ENCODE measurements around the gene MLST8.

GRCh38 chr16:2243781-2244180 is 38.5 kb downstream of the MLST8 start:
- TF ChIP-seq, protein P1, sequence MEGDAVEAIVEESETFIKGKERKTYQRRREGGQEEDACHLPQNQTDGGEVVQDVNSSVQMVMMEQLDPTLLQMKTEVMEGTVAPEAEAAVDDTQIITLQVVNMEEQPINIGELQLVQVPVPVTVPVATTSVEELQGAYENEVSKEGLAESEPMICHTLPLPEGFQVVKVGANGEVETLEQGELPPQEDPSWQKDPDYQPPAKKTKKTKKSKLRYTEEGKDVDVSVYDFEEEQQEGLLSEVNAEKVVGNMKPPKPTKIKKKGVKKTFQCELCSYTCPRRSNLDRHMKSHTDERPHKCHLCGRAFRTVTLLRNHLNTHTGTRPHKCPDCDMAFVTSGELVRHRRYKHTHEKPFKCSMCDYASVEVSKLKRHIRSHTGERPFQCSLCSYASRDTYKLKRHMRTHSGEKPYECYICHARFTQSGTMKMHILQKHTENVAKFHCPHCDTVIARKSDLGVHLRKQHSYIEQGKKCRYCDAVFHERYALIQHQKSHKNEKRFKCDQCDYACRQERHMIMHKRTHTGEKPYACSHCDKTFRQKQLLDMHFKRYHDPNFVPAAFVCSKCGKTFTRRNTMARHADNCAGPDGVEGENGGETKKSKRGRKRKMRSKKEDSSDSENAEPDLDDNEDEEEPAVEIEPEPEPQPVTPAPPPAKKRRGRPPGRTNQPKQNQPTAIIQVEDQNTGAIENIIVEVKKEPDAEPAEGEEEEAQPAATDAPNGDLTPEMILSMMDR (conservative IDR thresholded peaks at IDR 0.05) = no peak
- no peak for TF ChIP-seq ZFX (IDR thresholded peaks at IDR 0.05)
